GM12878 (cell line): ENCODE data around the gene FKBP4. TPM values are rescaled to one million over a fixed set of nuclear protein-coding genes. Genes with fewer than 3 reads are reported as not detected.

Source experiments
- ATAC-seq: fragments of 200-7000 bp; cut with Tn5 transposase; 3 replicates; pipeline ENCODE4 v1.9.1; 2020; ENCODE audit warnings: mild to moderate bottlenecking, moderate library complexity
- BruUV-seq: library from RNA; stranded (reverse); fragments of 400-500 nt; replicated peaks from 2 replicates; lab custom pipeline; 2021; lab: Mats Ljungman, UMichigan
- CTCF ChIA-PET: fragments of 300-600 bp; sonication (Branson Sonifier 250); formaldehyde crosslinking; extraction: SDS; loops from one replicate; lab custom pipeline; 2021; ENCODE audit warnings: inconsistent platforms; lab: Yijun Ruan, JAX
- POLR2A ChIA-PET: fragments of 350-600 bp; formaldehyde crosslinking; extraction: SDS; loops from one replicate; lab custom pipeline; 2021; ENCODE audit warnings: inconsistent platforms; lab: Charles Lee
- RAD21 ChIA-PET: fragments of 300-600 bp; sonication (Branson Sonifier 250); formaldehyde crosslinking; loops from one replicate; lab custom pipeline; 2023; ENCODE audit warnings: antibody characterized with exemption; ENCODE audit not compliant: unreplicated experiment; lab: Charles Lee
- SMC1A ChIA-PET: fragments of 300-600 bp; sonication (Branson Sonifier 250); formaldehyde crosslinking; loops from one replicate; lab custom pipeline; 2023; ENCODE audit not compliant: unreplicated experiment, uncharacterized antibody; lab: Charles Lee
- DNase-seq: peaks from one replicate; pipeline ENCODE4 v3.0.0-alpha.2; 2011; ENCODE audit warnings: low read depth, low spot score
- FAIRE-seq: peaks from 3 replicates; lab custom pipeline; 2011; peaks lifted over from hg19 to GRCh38; lab: Jason Lieb, UNC
- H2AFZ ChIP-seq: 2 replicates; pipeline ENCODE4 v1.6.0; 2011; ENCODE audit warnings: low read depth, low read length, control low read depth; ENCODE audit not compliant: control insufficient read depth
- H3K27ac ChIP-seq: 2 replicates; pipeline ENCODE4 v1.5.1; 2011; ENCODE audit warnings: control low read depth; ENCODE audit not compliant: control insufficient read depth, insufficient read depth
- H3K27me3 ChIP-seq, 2 experiments: replicated peaks in 1 of 2; 2 replicates each; pipeline versions ENCODE4 v1.6.0 to v1.6.1; 2011; ENCODE audit warnings: low read length in 1 of 2; ENCODE audit not compliant: control insufficient read depth in 2 of 2, insufficient read depth in 2 of 2
- H3K36me3 ChIP-seq, 2 experiments: 2 replicates each; pipeline ENCODE4 v1.5.1; 2011; ENCODE audit warnings: low read length in 1 of 2; ENCODE audit not compliant: control insufficient read depth in 2 of 2, insufficient read depth in 2 of 2
- H3K4me1 ChIP-seq: 2 replicates; pipeline ENCODE4 v1.6.1; 2011; ENCODE audit warnings: mild to moderate bottlenecking, low read length, moderate library complexity, mixed read lengths; ENCODE audit not compliant: control insufficient read depth, insufficient read depth
- H3K4me2 ChIP-seq: 2 replicates; pipeline ENCODE4 v1.6.0; 2011; ENCODE audit warnings: control low read depth; ENCODE audit not compliant: control insufficient read depth, insufficient read depth
- H3K4me3 ChIP-seq: fragments of 200-600 bp; sonication (generic); 2 replicates; pipeline ENCODE4 v1.5.1; 2016
- H3K79me2 ChIP-seq: 2 replicates; pipeline ENCODE4 v1.6.0; 2011; ENCODE audit warnings: low read length; ENCODE audit not compliant: control insufficient read depth, insufficient read depth
- H3K9ac ChIP-seq: 2 replicates; pipeline ENCODE4 v1.8.0; 2011; ENCODE audit warnings: low read length, control low read depth, mixed read lengths; ENCODE audit not compliant: control insufficient read depth, insufficient read depth
- H3K9me3 ChIP-seq: replicated peaks from 3 replicates; pipeline ENCODE4 v1.5.1; 2011; ENCODE audit warnings: mild to moderate bottlenecking, low read length; ENCODE audit not compliant: control insufficient read depth, insufficient read depth
- H4K20me1 ChIP-seq: 2 replicates; pipeline ENCODE4 v1.6.0; 2011; ENCODE audit not compliant: control insufficient read depth, insufficient read depth
- BRCA1 ChIP-seq: IDR thresholded peaks from 2 replicates; pipeline ENCODE4 v1.6.1; 2011; ENCODE audit warnings: low read depth, low read length, improper control_type of control experiment
- CHD4 ChIP-seq: fragments of 200-600 bp; sonication (generic); IDR thresholded peaks from 2 replicates; pipeline ENCODE4 v1.6.1; 2016; ENCODE audit warnings: mild to moderate bottlenecking
- DPF2 ChIP-seq: fragments of 450-650 bp; IDR thresholded peaks from 2 replicates; pipeline ENCODE4 v1.6.1; 2017; ENCODE audit warnings: mild to moderate bottlenecking
- GATAD2B ChIP-seq: fragments of 450-650 bp; conservative IDR thresholded peaks from 2 replicates; pipeline ENCODE4 v1.6.1; 2017; ENCODE audit warnings: low read depth, mild to moderate bottlenecking, moderate library complexity
- HSF1 ChIP-seq: fragments of 150-350 bp; IDR thresholded peaks from 2 replicates; pipeline ENCODE4 v1.6.1; 2014; ENCODE audit warnings: mild to moderate bottlenecking, low read depth, low read length
- IKZF2 ChIP-seq, 2 experiments: fragments of 450-650 bp; IDR thresholded peaks; 2 replicates each; pipeline ENCODE4 v1.6.1; 2017; ENCODE audit warnings: mild to moderate bottlenecking in 2 of 2, moderate library complexity in 2 of 2
- MTA3 ChIP-seq: IDR thresholded peaks from 2 replicates; pipeline ENCODE4 v1.6.1; 2012; ENCODE audit warnings: low read length, inconsistent platforms, borderline replicate concordance
- MXI1 ChIP-seq: fragments of 150-350 bp; IDR thresholded peaks from 2 replicates; pipeline ENCODE4 v1.6.1; 2011; ENCODE audit warnings: low read depth, mild to moderate bottlenecking, inconsistent platforms, low read length, improper control_type of control experiment
- RELA ChIP-seq: fragments of 450-650 bp; IDR thresholded peaks from 2 replicates; pipeline ENCODE4 v1.8.0; 2014; ENCODE audit warnings: borderline replicate concordance; ENCODE audit not compliant: partially characterized antibody
- REST ChIP-seq: IDR thresholded peaks from 2 replicates; pipeline ENCODE4 v1.6.1; 2012; ENCODE audit warnings: mild to moderate bottlenecking, low read depth, low read length
- RFX5 ChIP-seq: IDR thresholded peaks from 2 replicates; pipeline ENCODE4 v1.6.1; 2011; ENCODE audit warnings: low read depth, low read length, improper control_type of control experiment
- SREBF2 ChIP-seq: IDR thresholded peaks from 2 replicates; pipeline ENCODE4 v1.6.1; 2012; ENCODE audit warnings: mild to moderate bottlenecking, low read length
- SUPT20H ChIP-seq: IDR thresholded peaks from 2 replicates; pipeline ENCODE4 v1.6.1; 2011; ENCODE audit warnings: low read depth, mild to moderate bottlenecking, low read length, moderate library complexity, borderline replicate concordance; ENCODE audit not compliant: control insufficient read depth
- SUZ12 ChIP-seq: fragments of 200-600 bp; sonication (generic); IDR thresholded peaks from one replicate; pipeline ENCODE4 v1.6.1; 2018; ENCODE audit warnings: antibody characterized with exemption, mild to moderate bottlenecking; ENCODE audit not compliant: unreplicated experiment
- TAF1 ChIP-seq: IDR thresholded peaks from 2 replicates; pipeline ENCODE4 v1.6.1; 2011; ENCODE audit warnings: mild to moderate bottlenecking, low read depth, low read length, borderline replicate concordance
- TARDBP ChIP-seq: IDR thresholded peaks from 2 replicates; pipeline ENCODE4 v1.6.1; 2016; ENCODE audit warnings: borderline replicate concordance
- YBX1 ChIP-seq: fragments of 450-650 bp; IDR thresholded peaks from 2 replicates; pipeline ENCODE4 v1.6.1; 2016; ENCODE audit warnings: antibody characterized with exemption
- ZNF687 ChIP-seq: fragments of 450-650 bp; IDR thresholded peaks from 2 replicates; pipeline ENCODE4 v1.6.1; 2017; ENCODE audit warnings: mild to moderate bottlenecking, moderate library complexity
- WGBS: methylation state at CpG from one replicate; pipeline ENCODE4 v1.1.6; 2016; ENCODE audit warnings: low lambda C conversion rate; ENCODE audit not compliant: insufficient replicate concordance, insufficient coverage; ENCODE audit errors: missing lambda C conversion rate; 5-methylcytosine and 5-hydroxymethylcytosine counted together
- in situ Hi-C: fragments of 300-500 bp; cut with MboI; formaldehyde crosslinking; loops from 9 replicates; pipeline ENCODE4 v1.14.3; 2018; ENCODE audit warnings: mixed read lengths
- intact Hi-C: fragments of 100-400 bp; cut with micrococcal nuclease; formaldehyde crosslinking; loops from one replicate; pipeline ENCODE4 v1.14.2; 2022; ENCODE audit not compliant: unreplicated experiment
- polyA plus RNA-seq, 11 experiments: library from polyadenylated mRNA; depleted of rRNA in 4 of 11; unstranded in 6 of 11; stranded (reverse) in 5 of 11; fragments of >200 nt; fragmentation: Nextera tagmentation in 4 of 11; fragmentation: Illumina TruSeq in 1 of 11; extraction: Ambion mirVana in 4 of 11; extraction: Trizol in 1 of 11; gene quantifications; 1 replicate in 1 of 11; 2 replicates in 10 of 11; pipeline versions ENCODE4 v1.2.1 to v1.2.3, GENCODE V29; 2011 to 2016; ENCODE audit warnings: inconsistent platforms in 2 of 11, missing spikeins in 2 of 11, low read depth in 1 of 11
- total RNA-seq, 4 experiments: library from RNA; depleted of rRNA in 3 of 4; stranded (reverse); fragments of >200 nt in 3 of 4; fragmentation: Illumina TruSeq in 1 of 4; extraction: Trizol in 1 of 4; gene quantifications; 2 replicates each; pipeline versions ENCODE4 v1.2.1 to v1.2.3, GENCODE V29; 2013 to 2021

Gene FKBP4
- total and polyA plus RNA-seq, 10 of the 15 experiments (the other 5 are each of a cell fraction or from before 2014, with no cell fraction given), result 8.9 to 90.0 (median 45.4) TPM

GRCh38 chr12:2826036-2826435 lies 31.3 kb downstream of the FKBP4 start:
- CTCF ChIA-PET, result no interaction called here
- no peak overlapping the region for H3K4me2 ChIP-seq
- no peak for ATAC-seq
- no peak overlapping the region for H2AFZ ChIP-seq
- FAIRE-seq, result no peak
- SMC1A ChIA-PET, result no interaction called here
- POLR2A ChIA-PET, result interaction anchor here (0.7 kb wide), 2 partner anchors 26 to 948 kb away, joined by 3 read pairs; no protein-coding TSS in a partner anchor
- no peak overlapping the region for H3K4me3 ChIP-seq
- in situ Hi-C loops, result no loop called here
- no peaks in the 10 kb centered on the region; the same call in 1 of the 2 replicates for H4K20me1 ChIP-seq
- no peaks in the 10 kb centered on the region for H3K27me3 ChIP-seq
- H3K36me3 ChIP-seq, result peaks cover 5 to 18% of the 10 kb centered on the region in 2 experiments
- intact Hi-C loops, result no loop called here
- DNase-seq, result no peak
- TSS peak; percentile 9 for BruUV-seq
- H3K4me1 ChIP-seq, result no peaks in the 10 kb centered on the region
- RAD21 ChIA-PET, result no interaction called here
- WGBS, result 92% methylated on average over 3 of the region's 3 CpGs
- H3K9ac ChIP-seq, result no peak overlapping the region
- no peaks in the 10 kb centered on the region for H3K9me3 ChIP-seq
- H3K79me2 ChIP-seq, result no peaks in the 10 kb centered on the region
- no peak overlapping the region for H3K27ac ChIP-seq
- TF ChIP-seq BRCA1 (no peak), IKZF2 (IDR thresholded peaks at IDR 0.05) (no peak), YBX1 (no peak), MTA3 (no peak), ZNF687 (no peak), SUPT20H (no peak), TAF1 (no peak), CHD4 (no peak), TARDBP (no peak), RFX5 (no peak), REST (no peak), SUZ12 (no peak), SREBF2 (no peak), HSF1 (no peak), GATAD2B (no peak), MXI1 (no peak), DPF2 (no peak), RELA (no peak)
